ENCODE measurements around the gene BDKRB1. TPM values are rescaled to one million over a fixed set of nuclear protein-coding genes. Genes with fewer than 3 reads are reported as not detected.

The BDKRB1 gene
- 6.2 and 8.7 TPM in 2 replicates for total RNA-seq

GRCh38 chr14:96255501-96256366, at the start of gene BDKRB1:
TSS of gene BDKRB1 (plus strand) at chr14:96256210. CDS start at chr14:96263683, 7,473 bp downstream.

Other genes starting within 250 kb of the BDKRB1 start
- gene C14orf132, start 216.8 kb upstream of the BDKRB1 start, total RNA-seq: 0.57 and 1.1 TPM in 2 replicates
- gene BDKRB2, start 51.4 kb upstream of the BDKRB1 start, total RNA-seq: 10.5 and 20.1 TPM in 2 replicates
- 7.9 and 9.1 TPM in 2 replicates for gene ATG2B, start 107.1 kb downstream of the BDKRB1 start, total RNA-seq
- gene GSKIP, start 107.3 kb downstream of the BDKRB1 start, total RNA-seq: 31.0 and 31.1 TPM in 2 replicates
- 0.47 and 0.91 TPM in 2 replicates for gene AK7, start 135.9 kb downstream of the BDKRB1 start, total RNA-seq
- 55.8 and 65.9 TPM in 2 replicates for gene PAPOLA, start 246.2 kb downstream of the BDKRB1 start, total RNA-seq

Data from hair follicular keratinocyte (primary cell).